SK-N-MC (cell line): ENCODE measurements around the gene SLC11A1.

Source experiments
- EZH2 ChIP-seq: fragments of 200-600 bp; sonication (generic); IDR thresholded peaks from one replicate; pipeline ENCODE4 v1.6.1; 2017; ENCODE audit warnings: antibody characterized with exemption
- FOXP2 ChIP-seq: optimal IDR thresholded peaks from 2 replicates; pipeline ENCODE3; 2011; ENCODE audit warnings: mild to moderate bottlenecking, moderate library complexity; ENCODE audit not compliant: insufficient read depth; ENCODE audit errors: extremely low read length, control extremely low read depth
- POLR2AphosphoS5 ChIP-seq: IDR thresholded peaks from 2 replicates; pipeline ENCODE4 v1.6.1; 2012; ENCODE audit warnings: mild to moderate bottlenecking, low read depth, low read length, borderline replicate concordance

- TF ChIP-seq POLR2AphosphoS5: no peak
- TF ChIP-seq EZH2: no peak
- TF ChIP-seq FOXP2: no peak
These were observed 13.4 kb downstream of the SLC11A1 start for GRCh38 chr2:218395456-218395825.
